ENCODE results near the gene PNO1.

DNA sequence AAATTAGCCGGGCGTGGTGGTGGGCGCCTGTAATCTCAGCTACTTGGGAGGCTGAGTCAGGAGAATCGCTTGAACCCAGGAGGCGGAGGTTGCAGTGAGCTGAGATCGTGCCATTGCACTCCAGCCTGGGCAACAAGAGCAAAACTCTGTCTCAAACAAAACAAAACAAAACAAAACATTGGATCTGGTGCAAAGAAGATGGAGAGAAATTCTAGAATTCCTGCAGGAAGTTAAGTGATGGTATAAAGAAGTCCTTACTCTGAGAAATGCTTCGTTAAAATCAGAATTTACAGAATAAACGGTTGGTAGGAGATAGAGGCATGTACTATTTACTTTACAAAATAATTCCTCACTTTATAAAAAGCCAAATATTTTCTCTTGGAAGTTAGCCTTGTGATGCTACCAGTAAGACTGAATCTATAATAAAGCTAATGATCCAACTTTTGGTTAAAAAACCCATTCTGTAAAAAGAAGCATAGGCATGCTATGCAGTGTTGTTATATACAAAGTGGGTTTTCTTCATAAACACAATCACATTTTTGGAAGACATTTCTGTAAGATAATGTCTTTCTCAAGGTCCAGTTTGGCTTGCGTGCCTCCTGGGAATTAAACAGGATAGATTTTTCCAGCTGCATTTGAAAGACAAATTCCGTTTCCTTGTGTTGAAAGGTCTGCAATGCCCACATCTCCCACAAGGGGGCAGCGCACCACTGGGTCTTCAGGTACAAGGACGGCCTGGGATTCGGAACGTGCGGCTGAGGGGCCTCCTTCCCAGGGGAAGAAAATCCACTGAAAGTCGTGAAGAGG, 35.6 kb upstream of the PNO1 start:
- TF ChIP-seq, protein P1, sequence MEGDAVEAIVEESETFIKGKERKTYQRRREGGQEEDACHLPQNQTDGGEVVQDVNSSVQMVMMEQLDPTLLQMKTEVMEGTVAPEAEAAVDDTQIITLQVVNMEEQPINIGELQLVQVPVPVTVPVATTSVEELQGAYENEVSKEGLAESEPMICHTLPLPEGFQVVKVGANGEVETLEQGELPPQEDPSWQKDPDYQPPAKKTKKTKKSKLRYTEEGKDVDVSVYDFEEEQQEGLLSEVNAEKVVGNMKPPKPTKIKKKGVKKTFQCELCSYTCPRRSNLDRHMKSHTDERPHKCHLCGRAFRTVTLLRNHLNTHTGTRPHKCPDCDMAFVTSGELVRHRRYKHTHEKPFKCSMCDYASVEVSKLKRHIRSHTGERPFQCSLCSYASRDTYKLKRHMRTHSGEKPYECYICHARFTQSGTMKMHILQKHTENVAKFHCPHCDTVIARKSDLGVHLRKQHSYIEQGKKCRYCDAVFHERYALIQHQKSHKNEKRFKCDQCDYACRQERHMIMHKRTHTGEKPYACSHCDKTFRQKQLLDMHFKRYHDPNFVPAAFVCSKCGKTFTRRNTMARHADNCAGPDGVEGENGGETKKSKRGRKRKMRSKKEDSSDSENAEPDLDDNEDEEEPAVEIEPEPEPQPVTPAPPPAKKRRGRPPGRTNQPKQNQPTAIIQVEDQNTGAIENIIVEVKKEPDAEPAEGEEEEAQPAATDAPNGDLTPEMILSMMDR (IDR thresholded peaks at IDR 0.05): peak; percentile 94 to 97 (median 95)
- TF ChIP-seq POLR2A (IDR thresholded peaks at IDR 0.05): no peak
